ENCODE data around the gene ANKRD65.
A peak's percentile ranks its signal among the peaks of the same experiment; 100 is the strongest.

Gene ANKRD65

GRCh38 chr1:1381294-1381693 lies 39.8 kb downstream of the ANKRD65 start:
- TF ChIP-seq ZFX (IDR thresholded peaks at IDR 0.05), result no peak
- TF ChIP-seq, protein P1, sequence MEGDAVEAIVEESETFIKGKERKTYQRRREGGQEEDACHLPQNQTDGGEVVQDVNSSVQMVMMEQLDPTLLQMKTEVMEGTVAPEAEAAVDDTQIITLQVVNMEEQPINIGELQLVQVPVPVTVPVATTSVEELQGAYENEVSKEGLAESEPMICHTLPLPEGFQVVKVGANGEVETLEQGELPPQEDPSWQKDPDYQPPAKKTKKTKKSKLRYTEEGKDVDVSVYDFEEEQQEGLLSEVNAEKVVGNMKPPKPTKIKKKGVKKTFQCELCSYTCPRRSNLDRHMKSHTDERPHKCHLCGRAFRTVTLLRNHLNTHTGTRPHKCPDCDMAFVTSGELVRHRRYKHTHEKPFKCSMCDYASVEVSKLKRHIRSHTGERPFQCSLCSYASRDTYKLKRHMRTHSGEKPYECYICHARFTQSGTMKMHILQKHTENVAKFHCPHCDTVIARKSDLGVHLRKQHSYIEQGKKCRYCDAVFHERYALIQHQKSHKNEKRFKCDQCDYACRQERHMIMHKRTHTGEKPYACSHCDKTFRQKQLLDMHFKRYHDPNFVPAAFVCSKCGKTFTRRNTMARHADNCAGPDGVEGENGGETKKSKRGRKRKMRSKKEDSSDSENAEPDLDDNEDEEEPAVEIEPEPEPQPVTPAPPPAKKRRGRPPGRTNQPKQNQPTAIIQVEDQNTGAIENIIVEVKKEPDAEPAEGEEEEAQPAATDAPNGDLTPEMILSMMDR (conservative IDR thresholded peaks at IDR 0.05), result no peak
- H3K27ac ChIP-seq, result no peak overlapping the region

- H3K27ac ChIP-seq, result no peak overlapping the region
- TF ChIP-seq ZFX (IDR thresholded peaks at IDR 0.05), result no peak
- TF ChIP-seq, protein P1 (conservative IDR thresholded peaks at IDR 0.05), result no peak
Observed at GRCh38 chr1:1380860-1381259, 40.2 kb downstream of the ANKRD65 start.

DNA sequence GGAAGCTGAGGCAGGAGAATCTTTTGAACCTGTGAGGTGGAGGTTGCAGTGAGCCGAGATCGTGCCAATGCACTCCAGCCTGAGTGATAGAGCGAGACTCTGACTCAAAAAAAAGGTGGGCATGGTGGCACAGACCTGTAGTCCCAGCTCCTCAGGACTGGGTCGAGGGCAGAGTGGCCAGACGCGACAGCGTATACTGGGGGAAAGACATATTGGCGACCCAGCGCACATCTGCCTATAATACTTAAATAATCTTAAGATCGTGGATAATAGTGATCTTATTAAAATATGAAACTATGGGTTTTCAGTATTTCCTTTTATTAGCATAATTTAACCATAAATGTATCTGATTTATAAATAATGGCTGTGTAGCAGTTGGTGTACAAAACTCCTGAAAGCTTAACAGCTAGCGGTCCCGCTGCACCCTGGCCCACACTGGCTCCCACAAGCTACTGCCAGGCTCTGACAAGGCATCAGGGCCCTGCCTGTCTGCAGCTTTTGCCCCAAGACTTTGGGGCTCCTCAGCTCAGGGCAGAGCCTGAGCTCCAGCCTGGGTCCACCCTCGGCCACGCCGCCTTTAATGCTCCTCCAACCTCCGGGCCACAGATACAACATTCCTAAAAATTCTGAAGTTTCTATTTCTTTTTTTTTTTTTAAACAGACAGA lies 43.4 kb downstream of the ANKRD65 start:
- TF ChIP-seq, protein P1 (conservative IDR thresholded peaks at IDR 0.05), result no peak
- TF ChIP-seq ZFX (IDR thresholded peaks at IDR 0.05), result no peak
- H3K27ac ChIP-seq, result no peak overlapping the region

- no peak overlapping the region; the same call in 1 of the 2 replicates for H3K27ac ChIP-seq
- no peak for TF ChIP-seq ZFX (IDR thresholded peaks at IDR 0.05)
- TF ChIP-seq, protein P1 (conservative IDR thresholded peaks at IDR 0.05), result no peak
Observed at GRCh38 chr1:1376551-1377226, 44.4 kb downstream of the ANKRD65 start.

GRCh38 chr1:1374929-1375662 lies 46.0 kb downstream of the ANKRD65 start, which contains the start of gene AURKAIP1:
AURKAIP1 (minus strand) TSS chr1:1375207; CDS start chr1:1374756, 451 bp downstream.
- TF ChIP-seq, protein P1 (conservative IDR thresholded peaks at IDR 0.05), result no peak
- peak; percentile 80; the same call in 1 of the 2 replicates for TF ChIP-seq ZFX (IDR thresholded peaks at IDR 0.05)

DNA sequence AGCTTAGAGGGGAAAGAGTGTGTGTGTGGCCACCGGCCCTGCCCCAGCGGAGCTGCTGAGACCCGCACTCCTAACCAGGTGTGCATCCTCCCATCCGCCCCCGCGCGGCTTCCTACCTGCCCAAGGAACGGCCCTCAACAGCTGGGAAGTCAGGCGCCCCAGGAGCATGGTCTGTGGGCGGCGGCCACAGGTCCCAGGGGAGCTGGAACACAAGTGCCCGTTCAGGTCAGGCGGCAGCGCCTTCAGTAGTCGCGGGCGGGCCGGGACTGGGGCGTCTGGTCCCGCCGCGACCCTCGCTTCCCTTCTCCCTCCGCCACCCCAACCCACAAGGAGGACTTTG lies 46.5 kb downstream of the ANKRD65 start:
- peak overlapping the region; percentile 96 for H3K27ac ChIP-seq
- TF ChIP-seq, protein P1 (conservative IDR thresholded peaks at IDR 0.05), result no peak
- no peak for TF ChIP-seq ZFX (IDR thresholded peaks at IDR 0.05)

More at GRCh38 chr1:1374929-1375662, 46.0 kb downstream of the ANKRD65 start, which contains the start of gene AURKAIP1:
- peak within 1 kb of the TSS; percentile 96 for H3K27ac ChIP-seq
